Measurements from ENCODE around the gene PPIE.

DNA sequence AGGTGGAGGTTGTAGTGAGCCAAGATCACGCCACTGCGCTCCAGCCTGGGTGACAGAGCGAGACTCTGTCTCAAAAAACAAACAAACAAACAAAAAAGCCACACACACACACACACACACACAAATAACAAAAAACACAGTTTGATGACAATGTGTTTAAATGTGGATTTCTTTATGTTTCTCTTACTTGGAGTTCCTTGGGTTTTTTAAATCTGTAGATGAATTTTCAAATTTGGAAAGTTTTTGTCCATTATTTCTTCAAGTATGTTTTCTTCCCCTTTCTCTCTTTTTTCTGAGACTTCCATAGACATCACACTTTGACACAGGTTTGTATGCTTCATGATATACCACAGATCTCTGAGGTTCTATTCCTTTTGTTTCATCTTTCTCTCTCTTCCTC is 12.1 kb upstream of the PPIE start:
- TF ChIP-seq, protein P1, sequence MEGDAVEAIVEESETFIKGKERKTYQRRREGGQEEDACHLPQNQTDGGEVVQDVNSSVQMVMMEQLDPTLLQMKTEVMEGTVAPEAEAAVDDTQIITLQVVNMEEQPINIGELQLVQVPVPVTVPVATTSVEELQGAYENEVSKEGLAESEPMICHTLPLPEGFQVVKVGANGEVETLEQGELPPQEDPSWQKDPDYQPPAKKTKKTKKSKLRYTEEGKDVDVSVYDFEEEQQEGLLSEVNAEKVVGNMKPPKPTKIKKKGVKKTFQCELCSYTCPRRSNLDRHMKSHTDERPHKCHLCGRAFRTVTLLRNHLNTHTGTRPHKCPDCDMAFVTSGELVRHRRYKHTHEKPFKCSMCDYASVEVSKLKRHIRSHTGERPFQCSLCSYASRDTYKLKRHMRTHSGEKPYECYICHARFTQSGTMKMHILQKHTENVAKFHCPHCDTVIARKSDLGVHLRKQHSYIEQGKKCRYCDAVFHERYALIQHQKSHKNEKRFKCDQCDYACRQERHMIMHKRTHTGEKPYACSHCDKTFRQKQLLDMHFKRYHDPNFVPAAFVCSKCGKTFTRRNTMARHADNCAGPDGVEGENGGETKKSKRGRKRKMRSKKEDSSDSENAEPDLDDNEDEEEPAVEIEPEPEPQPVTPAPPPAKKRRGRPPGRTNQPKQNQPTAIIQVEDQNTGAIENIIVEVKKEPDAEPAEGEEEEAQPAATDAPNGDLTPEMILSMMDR (IDR thresholded peaks at IDR 0.05): no peak
- no peak for TF ChIP-seq POLR2A (IDR thresholded peaks at IDR 0.05)
